BE2C (cell line): Measurements from ENCODE around the gene BMERB1.
"Not testable (repeated sequence)": the region's sequence is repeated elsewhere in the genome, so short reads cannot be mapped to it uniquely, and the experiment has no call there.

ENCODE experiments used
- DNase-seq: peaks from one replicate; pipeline ENCODE4 v3.0.0-alpha.2; 2020
- H3K27me3 ChIP-seq: fragments of 250-450 bp; sonication (Bioruptor Pico); 2 replicates; pipeline ENCODE4 v1.5.1; 2020; ENCODE audit warnings: mild to moderate bottlenecking
- H3K36me3 ChIP-seq: fragments of 250-450 bp; sonication (Bioruptor Pico); 2 replicates; pipeline ENCODE4 v1.5.1; 2020; ENCODE audit warnings: mild to moderate bottlenecking
- H3K4me1 ChIP-seq: fragments of 250-450 bp; sonication (Bioruptor Pico); 2 replicates; pipeline ENCODE4 v1.5.1; 2020
- H3K4me3 ChIP-seq: 2 replicates; pipeline ENCODE4 v1.5.1; 2011; ENCODE audit warnings: low read depth, low read length
- H3K9me3 ChIP-seq: fragments of 250-450 bp; sonication (Bioruptor Pico); 2 replicates; pipeline ENCODE4 v1.5.1; 2020
- TF ChIP-seq, protein P1 (sequence below): IDR thresholded peaks from 2 replicates; pipeline ENCODE4 v1.5.1; 2012; ENCODE audit warnings: mild to moderate bottlenecking, low read depth, low read length

The BMERB1 gene

GRCh38 chr16:15604460-15605440 is 170.4 kb downstream of the BMERB1 start:
- peaks cover 49% of the 10 kb centered on the region for H3K36me3 ChIP-seq
- H3K4me3 ChIP-seq, result no peak overlapping the region
- no peaks in the 10 kb centered on the region for H3K4me1 ChIP-seq
- no peaks in the 10 kb centered on the region for H3K27me3 ChIP-seq
- DNase-seq, result no peak
- TF ChIP-seq, protein P1, sequence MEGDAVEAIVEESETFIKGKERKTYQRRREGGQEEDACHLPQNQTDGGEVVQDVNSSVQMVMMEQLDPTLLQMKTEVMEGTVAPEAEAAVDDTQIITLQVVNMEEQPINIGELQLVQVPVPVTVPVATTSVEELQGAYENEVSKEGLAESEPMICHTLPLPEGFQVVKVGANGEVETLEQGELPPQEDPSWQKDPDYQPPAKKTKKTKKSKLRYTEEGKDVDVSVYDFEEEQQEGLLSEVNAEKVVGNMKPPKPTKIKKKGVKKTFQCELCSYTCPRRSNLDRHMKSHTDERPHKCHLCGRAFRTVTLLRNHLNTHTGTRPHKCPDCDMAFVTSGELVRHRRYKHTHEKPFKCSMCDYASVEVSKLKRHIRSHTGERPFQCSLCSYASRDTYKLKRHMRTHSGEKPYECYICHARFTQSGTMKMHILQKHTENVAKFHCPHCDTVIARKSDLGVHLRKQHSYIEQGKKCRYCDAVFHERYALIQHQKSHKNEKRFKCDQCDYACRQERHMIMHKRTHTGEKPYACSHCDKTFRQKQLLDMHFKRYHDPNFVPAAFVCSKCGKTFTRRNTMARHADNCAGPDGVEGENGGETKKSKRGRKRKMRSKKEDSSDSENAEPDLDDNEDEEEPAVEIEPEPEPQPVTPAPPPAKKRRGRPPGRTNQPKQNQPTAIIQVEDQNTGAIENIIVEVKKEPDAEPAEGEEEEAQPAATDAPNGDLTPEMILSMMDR, result no peak
- no peaks in the 10 kb centered on the region for H3K9me3 ChIP-seq

DNA sequence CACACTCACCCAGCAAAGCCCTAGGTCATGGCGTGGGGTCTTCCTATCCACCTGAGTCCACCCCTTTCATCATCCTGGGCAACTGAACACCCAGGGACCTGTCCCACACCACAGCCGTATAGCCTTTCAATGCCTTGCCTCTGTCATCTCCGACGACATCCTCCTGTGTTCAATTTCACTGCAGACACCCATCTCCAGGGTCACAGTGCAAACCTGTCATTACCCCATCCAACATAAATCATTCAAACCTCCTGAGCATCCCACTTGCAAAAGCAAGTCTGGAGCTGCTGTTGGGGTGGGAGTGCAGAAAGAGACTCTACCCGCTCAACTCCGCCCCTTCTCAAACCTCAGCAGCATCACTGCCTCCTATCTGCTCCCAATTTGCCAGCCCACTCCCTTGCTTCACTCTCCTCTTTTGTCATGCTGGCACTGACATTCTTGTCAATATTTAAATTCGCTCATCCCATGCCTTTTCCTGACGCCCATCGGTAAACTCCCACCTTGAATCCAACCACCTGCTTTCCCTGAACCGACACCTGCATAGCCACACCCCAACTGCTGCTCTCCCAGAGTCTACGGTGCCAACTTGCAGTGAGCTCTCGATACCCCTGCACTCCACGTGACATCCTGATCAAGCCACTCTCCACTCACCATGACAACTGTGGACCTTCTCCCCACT is 171.6 kb downstream of the BMERB1 start:
- Histone ChIP-seq H3K4me3 (no peak overlapping the region), H3K4me1 (no peaks in the 10 kb centered on the region), H3K9me3 (no peaks in the 10 kb centered on the region), H3K36me3 (peaks cover 39% of the 10 kb centered on the region), H3K27me3 (no peaks in the 10 kb centered on the region)
- TF ChIP-seq, protein P1, result no peak
- DNase-seq, result no peak

- Histone ChIP-seq H3K36me3 (peaks cover 33% of the 10 kb centered on the region), H3K27me3 (no peaks in the 10 kb centered on the region), H3K4me1 (no peaks in the 10 kb centered on the region), H3K9me3 (no peaks in the 10 kb centered on the region), H3K4me3 (no peak overlapping the region)
- TF ChIP-seq, protein P1, result no peak
- no peak for DNase-seq
Observed at GRCh38 chr16:15606518-15607220, 172.3 kb downstream of the BMERB1 start.

GRCh38 chr16:15607221-15607699 is 172.9 kb downstream of the BMERB1 start:
- H3K36me3 ChIP-seq, result peaks cover 36% of the 10 kb centered on the region
- not testable (repeated sequence) for DNase-seq, H3K27me3 ChIP-seq, H3K9me3 ChIP-seq, H3K4me3 ChIP-seq, H3K4me1 ChIP-seq

DNA sequence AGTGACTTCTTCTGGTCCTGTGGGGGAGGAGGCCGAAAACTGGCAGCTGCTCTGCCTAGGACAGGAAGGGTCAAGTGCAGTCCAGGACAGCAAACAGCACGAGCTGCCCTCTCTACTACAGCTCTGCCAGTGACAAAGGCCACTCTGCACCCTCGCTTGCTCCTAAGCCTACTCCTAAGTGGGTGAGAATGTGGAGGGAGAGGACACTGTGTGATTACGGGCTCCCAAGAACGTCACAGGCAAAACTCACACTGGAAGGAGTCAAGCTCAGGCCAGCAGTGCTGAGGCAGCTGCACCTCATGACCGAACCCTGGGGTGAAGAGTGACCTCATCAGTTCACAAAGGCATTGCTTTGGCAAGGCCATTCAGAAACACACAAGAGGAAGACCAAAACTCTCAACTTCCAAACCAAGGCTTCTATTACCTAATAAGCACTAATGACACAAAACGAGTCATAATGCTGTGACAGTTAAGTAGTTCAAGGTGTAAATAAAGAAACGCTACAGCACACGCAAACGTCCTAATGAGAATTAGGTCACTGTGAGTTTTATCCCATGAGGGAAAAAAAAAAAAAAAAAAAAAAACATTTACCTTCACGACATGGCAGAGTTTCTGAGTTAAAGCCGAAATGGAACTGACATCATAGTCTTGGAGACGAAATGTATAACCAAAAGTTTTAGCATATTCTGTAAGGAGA is 173.5 kb downstream of the BMERB1 start:
- H3K4me3 ChIP-seq, result no peak overlapping the region
- H3K9me3 ChIP-seq, result no peaks in the 10 kb centered on the region
- peaks cover 39% of the 10 kb centered on the region for H3K36me3 ChIP-seq
- no peaks in the 10 kb centered on the region for H3K27me3 ChIP-seq
- TF ChIP-seq, protein P1, result no peak
- H3K4me1 ChIP-seq, result no peaks in the 10 kb centered on the region
- DNase-seq, result no peak
